HEK293 (cell line): ENCODE results near the gene TLCD3B.
A peak's percentile ranks its signal among the peaks of the same experiment; 100 is the strongest.

Experiments
- CTCF ChIA-PET: fragments of 350-600 bp; formaldehyde crosslinking; extraction: SDS; loops from one replicate; lab custom pipeline; 2021; ENCODE audit warnings: antibody characterized with exemption; lab: Yijun Ruan, JAX
- POLR2A ChIA-PET: fragments of 300-600 bp; formaldehyde crosslinking; extraction: SDS; loops from one replicate; lab custom pipeline; 2020; ENCODE audit warnings: antibody characterized with exemption, inconsistent platforms; lab: Yijun Ruan, JAX
- H3K27ac ChIP-seq: fragments of 200-500 bp; sonication (Bioruptor generic); 2 replicates; pipeline ENCODE4 v1.5.1; 2014; ENCODE audit warnings: low read depth, low read length, control low read depth, inconsistent platforms; ENCODE audit errors: extremely low read depth
- H3K36me3 ChIP-seq, 2 experiments: fragments of 200-500 bp in 1 of 2; sonication (Bioruptor generic) in 1 of 2; 1 replicate in 1 of 2; 2 replicates in 1 of 2; pipeline ENCODE4 v1.5.1; 2014 to 2017; ENCODE audit warnings: inconsistent platforms in 2 of 2, low read length in 2 of 2; ENCODE audit not compliant: control insufficient read depth in 2 of 2, insufficient read depth in 1 of 2
- H3K4me1 ChIP-seq: fragments of 200-500 bp; sonication (Bioruptor generic); 2 replicates; pipeline ENCODE4 v1.5.1; 2014; ENCODE audit warnings: mild to moderate bottlenecking, low read length, inconsistent platforms; ENCODE audit not compliant: control insufficient read depth, insufficient read depth
- H3K4me3 ChIP-seq: 2 replicates; pipeline ENCODE4 v1.5.1; 2011; ENCODE audit warnings: low read depth, mild to moderate bottlenecking, control low read depth, low read length, moderate library complexity
- H3K9me3 ChIP-seq: fragments of 200-500 bp; sonication (Bioruptor generic); 2 replicates; pipeline ENCODE4 v1.5.1; 2014; ENCODE audit warnings: low read depth, low read length, inconsistent platforms; ENCODE audit not compliant: control insufficient read depth, insufficient read depth
- CTCF ChIP-seq: fragments of 450-650 bp; formaldehyde crosslinking; IDR thresholded peaks from 2 replicates; pipeline ENCODE4 v1.5.1; 2016; ENCODE audit warnings: missing biosample characterization, missing genetic modification characterization
- GFI1B ChIP-seq: fragments of 450-650 bp; formaldehyde crosslinking; IDR thresholded peaks from 2 replicates; pipeline ENCODE4 v1.5.1; 2016; ENCODE audit warnings: missing biosample characterization, missing genetic modification characterization
- HOXD13 ChIP-seq: sonication (generic); formaldehyde crosslinking; IDR thresholded peaks from 2 replicates; pipeline ENCODE4 v1.8.0; 2022; ENCODE audit warnings: missing genetic modification reagents, borderline replicate concordance
- KLF1 ChIP-seq: fragments of 450-650 bp; formaldehyde crosslinking; IDR thresholded peaks from 2 replicates; pipeline ENCODE4 v1.5.1; 2016; ENCODE audit warnings: missing biosample characterization, missing genetic modification characterization
- KLF17 ChIP-seq: fragments of 450-650 bp; formaldehyde crosslinking; IDR thresholded peaks from 2 replicates; pipeline ENCODE4 v1.5.1; 2016; ENCODE audit warnings: missing biosample characterization, missing genetic modification characterization
- MYNN ChIP-seq: fragments of 450-650 bp; formaldehyde crosslinking; IDR thresholded peaks from 2 replicates; pipeline ENCODE4 v1.5.1; 2016; ENCODE audit warnings: missing biosample characterization, missing genetic modification characterization, borderline replicate concordance
- SP2 ChIP-seq: fragments of 450-650 bp; formaldehyde crosslinking; IDR thresholded peaks from 2 replicates; pipeline ENCODE4 v1.5.1; 2016; ENCODE audit warnings: missing biosample characterization, missing genetic modification characterization
- ZBTB21 ChIP-seq: fragments of 450-650 bp; formaldehyde crosslinking; IDR thresholded peaks from 2 replicates; pipeline ENCODE4 v1.5.1; 2017; ENCODE audit warnings: missing biosample characterization, missing genetic modification characterization
- ZIC2 ChIP-seq: fragments of 450-650 bp; formaldehyde crosslinking; IDR thresholded peaks from 2 replicates; pipeline ENCODE4 v1.5.1; 2016; ENCODE audit warnings: missing biosample characterization, missing genetic modification characterization
- ZNF132 ChIP-seq: fragments of 450-650 bp; formaldehyde crosslinking; IDR thresholded peaks from 2 replicates; pipeline ENCODE4 v1.5.1; 2017; ENCODE audit warnings: missing biosample characterization, missing genetic modification characterization, borderline replicate concordance
- ZNF140 ChIP-seq: fragments of 450-650 bp; formaldehyde crosslinking; IDR thresholded peaks from 2 replicates; pipeline ENCODE4 v1.5.1; 2016; ENCODE audit warnings: missing biosample characterization, missing genetic modification characterization
- ZNF155 ChIP-seq: fragments of 450-650 bp; formaldehyde crosslinking; IDR thresholded peaks from 2 replicates; pipeline ENCODE4 v1.5.1; 2016; ENCODE audit warnings: missing biosample characterization, missing genetic modification characterization
- ZNF248 ChIP-seq: fragments of 450-650 bp; formaldehyde crosslinking; IDR thresholded peaks from 2 replicates; pipeline ENCODE4 v1.5.1; 2017; ENCODE audit warnings: missing biosample characterization, missing genetic modification characterization
- ZNF335 ChIP-seq: fragments of 450-650 bp; formaldehyde crosslinking; conservative IDR thresholded peaks from 2 replicates; pipeline ENCODE4 v1.5.1; 2016; ENCODE audit warnings: missing biosample characterization, missing genetic modification characterization
- ZNF391 ChIP-seq: fragments of 450-650 bp; formaldehyde crosslinking; IDR thresholded peaks from 2 replicates; pipeline ENCODE4 v1.5.1; 2016; ENCODE audit warnings: low read depth, missing biosample characterization, missing genetic modification characterization, borderline replicate concordance
- ZNF423 ChIP-seq: fragments of 450-650 bp; formaldehyde crosslinking; IDR thresholded peaks from 2 replicates; pipeline ENCODE4 v1.5.1; 2016; ENCODE audit warnings: missing biosample characterization, missing genetic modification characterization
- ZNF530 ChIP-seq: fragments of 450-650 bp; formaldehyde crosslinking; IDR thresholded peaks from 2 replicates; pipeline ENCODE4 v1.5.1; 2016; ENCODE audit warnings: low read depth, missing biosample characterization, missing genetic modification characterization
- ZNF571 ChIP-seq: fragments of 450-650 bp; formaldehyde crosslinking; IDR thresholded peaks from 2 replicates; pipeline ENCODE4 v1.5.0; 2017; ENCODE audit warnings: missing biosample characterization, missing genetic modification characterization
- ZNF600 ChIP-seq: fragments of 450-650 bp; formaldehyde crosslinking; IDR thresholded peaks from 2 replicates; pipeline ENCODE4 v1.5.1; 2016; ENCODE audit warnings: missing biosample characterization, missing genetic modification characterization
- ZNF660 ChIP-seq: fragments of 450-650 bp; IDR thresholded peaks from 2 replicates; pipeline ENCODE4 v1.5.1; 2018; ENCODE audit warnings: missing biosample characterization, mild to moderate bottlenecking, missing genetic modification characterization
- ZNF670 ChIP-seq: fragments of 450-650 bp; formaldehyde crosslinking; IDR thresholded peaks from 2 replicates; pipeline ENCODE4 v1.5.1; 2016; ENCODE audit warnings: missing biosample characterization, missing genetic modification characterization, low read depth
- TF ChIP-seq, protein P1 (sequence below): fragments of 450-650 bp; formaldehyde crosslinking; IDR thresholded peaks from 2 replicates; pipeline ENCODE4 v1.5.1; 2016; ENCODE audit warnings: missing biosample characterization, missing genetic modification characterization
- TF ChIP-seq, protein P2 (sequence below): fragments of 450-650 bp; formaldehyde crosslinking; IDR thresholded peaks from 2 replicates; pipeline ENCODE4 v1.5.1; 2016; ENCODE audit warnings: missing biosample characterization, missing genetic modification characterization
- TF ChIP-seq, protein P3 (sequence below): fragments of 450-650 bp; formaldehyde crosslinking; IDR thresholded peaks from 2 replicates; pipeline ENCODE4 v1.5.1; 2016; ENCODE audit warnings: missing biosample characterization, missing genetic modification characterization
- TF ChIP-seq, protein P4 (sequence below): fragments of 450-650 bp; formaldehyde crosslinking; IDR thresholded peaks from 2 replicates; pipeline ENCODE4 v1.5.1; 2016; ENCODE audit warnings: missing biosample characterization, missing genetic modification characterization

TLCD3B gene

GRCh38 chr16:29991571-29991904 is 39.5 kb downstream of the TLCD3B start:
- TF ChIP-seq SP2 (tag by site-specific recombination) (peak; percentile 22; the same call in 1 of the 2 replicates), KLF17 (no peak; the same call in 1 of the 2 replicates), ZBTB21 (tag by site-specific recombination) (no peak), ZNF391 (tag by site-specific recombination) (no peak), KLF1 (tag by site-specific recombination) (peak; percentile 47; the same call in 1 of the 2 replicates)
- CTCF ChIA-PET = no interaction called here
- Histone ChIP-seq H3K4me3 (no peak overlapping the region), H3K27ac (no peak overlapping the region), H3K36me3 (peaks cover 18 to 82% of the 10 kb centered on the region in 2 experiments), H3K9me3 (no peaks in the 10 kb centered on the region), H3K4me1 (no peaks in the 10 kb centered on the region; the same call in 1 of the 2 replicates)
- POLR2A ChIA-PET = interaction anchor here (0.5 to 1.9 kb wide), 9 partner anchors 10 to 92 kb away, joined by 3 to 7 read pairs (median 3); partner anchors contain the start of genes SEZ6L2 and TAOK2

DNA sequence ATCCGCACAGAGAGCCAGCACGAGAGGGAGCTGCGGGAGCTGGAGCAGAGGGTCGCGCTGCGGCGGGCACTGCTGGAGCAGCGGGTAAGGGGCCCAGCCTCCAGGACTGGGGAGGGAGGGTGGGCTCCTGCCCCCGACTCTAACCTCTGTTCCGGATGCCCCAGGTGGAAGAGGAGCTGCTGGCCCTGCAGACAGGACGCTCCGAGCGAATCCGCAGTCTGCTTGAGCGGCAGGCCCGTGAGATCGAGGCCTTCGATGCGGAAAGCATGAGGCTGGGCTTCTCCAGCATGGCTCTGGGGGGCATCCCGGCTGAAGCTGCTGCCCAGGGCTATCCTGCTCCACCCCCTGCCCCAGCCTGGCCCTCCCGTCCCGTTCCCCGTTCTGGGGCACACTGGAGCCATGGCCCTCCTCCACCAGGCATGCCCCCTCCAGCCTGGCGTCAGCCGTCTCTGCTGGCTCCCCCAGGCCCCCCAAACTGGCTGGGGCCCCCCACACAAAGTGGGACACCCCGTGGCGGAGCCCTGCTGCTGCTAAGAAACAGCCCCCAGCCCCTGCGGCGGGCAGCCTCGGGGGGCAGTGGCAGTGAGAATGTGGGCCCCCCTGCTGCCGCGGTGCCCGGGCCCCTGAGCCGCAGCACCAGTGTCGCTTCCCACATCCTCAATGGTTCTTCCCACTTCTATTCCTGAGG is 40.0 kb downstream of the TLCD3B start:
- POLR2A ChIA-PET = interaction anchor here (1.0 to 1.9 kb wide), 8 partner anchors 9 to 91 kb away, joined by 3 to 7 read pairs (median 3); partner anchors contain the start of genes SEZ6L2 and TAOK2
- CTCF ChIA-PET = no interaction called here
- H3K4me3 ChIP-seq = no peak overlapping the region
- H3K36me3 ChIP-seq = peaks cover 19 to 87% of the 10 kb centered on the region in 2 experiments
- no peaks in the 10 kb centered on the region; the same call in 1 of the 2 replicates for H3K4me1 ChIP-seq
- no peaks in the 10 kb centered on the region for H3K9me3 ChIP-seq
- H3K27ac ChIP-seq = no peak overlapping the region
- TF ChIP-seq ZNF155 (tag by site-specific recombination) (no peak), CTCF (tag by site-specific recombination) (no peak), ZNF248 (tag by site-specific recombination) (no peak), ZNF571 (tag by site-specific recombination) (no peak), ZIC2 (tag by site-specific recombination) (no peak), ZNF132 (tag by site-specific recombination) (no peak), ZNF670 (tag by site-specific recombination) (no peak), HOXD13 (CRISPR knock-in tag) (no peak), GFI1B (no peak), ZNF140 (tag by site-specific recombination) (no peak), ZNF600 (tag by site-specific recombination) (peak; percentile 68), ZNF660 (tag by site-specific recombination) (no peak), ZNF530 (tag by site-specific recombination) (no peak), ZNF423 (tag by site-specific recombination) (no peak), ZNF335 (no peak), MYNN (no peak)
- TF ChIP-seq, protein P1, sequence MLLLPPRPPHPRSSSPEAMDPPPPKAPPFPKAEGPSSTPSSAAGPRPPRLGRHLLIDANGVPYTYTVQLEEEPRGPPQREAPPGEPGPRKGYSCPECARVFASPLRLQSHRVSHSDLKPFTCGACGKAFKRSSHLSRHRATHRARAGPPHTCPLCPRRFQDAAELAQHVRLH (tag by site-specific recombination) = no peak
- TF ChIP-seq, protein P2, sequence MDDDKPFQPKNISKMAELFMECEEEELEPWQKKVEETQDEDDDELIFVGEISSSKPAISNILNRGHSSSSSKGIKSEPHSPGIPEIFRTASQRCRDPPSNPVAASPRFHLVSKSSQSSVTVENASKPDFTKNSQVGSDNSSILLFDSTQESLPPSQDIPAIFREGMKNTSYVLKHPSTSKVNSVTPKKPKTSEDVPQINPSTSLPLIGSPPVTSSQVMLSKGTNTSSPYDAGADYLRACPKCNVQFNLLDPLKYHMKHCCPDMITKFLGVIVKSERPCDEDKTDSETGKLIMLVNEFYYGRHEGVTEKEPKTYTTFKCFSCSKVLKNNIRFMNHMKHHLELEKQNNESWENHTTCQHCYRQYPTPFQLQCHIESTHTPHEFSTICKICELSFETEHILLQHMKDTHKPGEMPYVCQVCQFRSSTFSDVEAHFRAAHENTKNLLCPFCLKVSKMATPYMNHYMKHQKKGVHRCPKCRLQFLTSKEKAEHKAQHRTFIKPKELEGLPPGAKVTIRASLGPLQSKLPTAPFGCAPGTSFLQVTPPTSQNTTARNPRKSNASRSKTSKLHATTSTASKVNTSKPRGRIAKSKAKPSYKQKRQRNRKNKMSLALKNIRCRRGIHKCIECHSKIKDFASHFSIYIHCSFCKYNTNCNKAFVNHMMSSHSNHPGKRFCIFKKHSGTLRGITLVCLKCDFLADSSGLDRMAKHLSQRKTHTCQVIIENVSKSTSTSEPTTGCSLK (tag by site-specific recombination) = no peak
- TF ChIP-seq, protein P3, sequence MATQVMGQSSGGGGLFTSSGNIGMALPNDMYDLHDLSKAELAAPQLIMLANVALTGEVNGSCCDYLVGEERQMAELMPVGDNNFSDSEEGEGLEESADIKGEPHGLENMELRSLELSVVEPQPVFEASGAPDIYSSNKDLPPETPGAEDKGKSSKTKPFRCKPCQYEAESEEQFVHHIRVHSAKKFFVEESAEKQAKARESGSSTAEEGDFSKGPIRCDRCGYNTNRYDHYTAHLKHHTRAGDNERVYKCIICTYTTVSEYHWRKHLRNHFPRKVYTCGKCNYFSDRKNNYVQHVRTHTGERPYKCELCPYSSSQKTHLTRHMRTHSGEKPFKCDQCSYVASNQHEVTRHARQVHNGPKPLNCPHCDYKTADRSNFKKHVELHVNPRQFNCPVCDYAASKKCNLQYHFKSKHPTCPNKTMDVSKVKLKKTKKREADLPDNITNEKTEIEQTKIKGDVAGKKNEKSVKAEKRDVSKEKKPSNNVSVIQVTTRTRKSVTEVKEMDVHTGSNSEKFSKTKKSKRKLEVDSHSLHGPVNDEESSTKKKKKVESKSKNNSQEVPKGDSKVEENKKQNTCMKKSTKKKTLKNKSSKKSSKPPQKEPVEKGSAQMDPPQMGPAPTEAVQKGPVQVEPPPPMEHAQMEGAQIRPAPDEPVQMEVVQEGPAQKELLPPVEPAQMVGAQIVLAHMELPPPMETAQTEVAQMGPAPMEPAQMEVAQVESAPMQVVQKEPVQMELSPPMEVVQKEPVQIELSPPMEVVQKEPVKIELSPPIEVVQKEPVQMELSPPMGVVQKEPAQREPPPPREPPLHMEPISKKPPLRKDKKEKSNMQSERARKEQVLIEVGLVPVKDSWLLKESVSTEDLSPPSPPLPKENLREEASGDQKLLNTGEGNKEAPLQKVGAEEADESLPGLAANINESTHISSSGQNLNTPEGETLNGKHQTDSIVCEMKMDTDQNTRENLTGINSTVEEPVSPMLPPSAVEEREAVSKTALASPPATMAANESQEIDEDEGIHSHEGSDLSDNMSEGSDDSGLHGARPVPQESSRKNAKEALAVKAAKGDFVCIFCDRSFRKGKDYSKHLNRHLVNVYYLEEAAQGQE = no peak
- TF ChIP-seq, protein P4, sequence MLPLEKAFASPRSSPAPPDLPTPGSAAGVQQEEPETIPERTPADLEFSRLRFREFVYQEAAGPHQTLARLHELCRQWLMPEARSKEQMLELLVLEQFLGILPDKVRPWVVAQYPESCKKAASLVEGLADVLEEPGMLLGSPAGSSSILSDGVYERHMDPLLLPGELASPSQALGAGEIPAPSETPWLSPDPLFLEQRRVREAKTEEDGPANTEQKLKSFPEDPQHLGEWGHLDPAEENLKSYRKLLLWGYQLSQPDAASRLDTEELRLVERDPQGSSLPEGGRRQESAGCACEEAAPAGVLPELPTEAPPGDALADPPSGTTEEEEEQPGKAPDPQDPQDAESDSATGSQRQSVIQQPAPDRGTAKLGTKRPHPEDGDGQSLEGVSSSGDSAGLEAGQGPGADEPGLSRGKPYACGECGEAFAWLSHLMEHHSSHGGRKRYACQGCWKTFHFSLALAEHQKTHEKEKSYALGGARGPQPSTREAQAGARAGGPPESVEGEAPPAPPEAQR = no peak
